A673 (cell line): Measurements from ENCODE around the gene SPACA7. TPM values are rescaled to one million over a fixed set of nuclear protein-coding genes. Genes with fewer than 3 reads are reported as not detected.

ENCODE experiments used
- BruUV-seq: library from RNA; stranded (reverse); fragments of 400-500 nt; replicated peaks from 2 replicates; lab custom pipeline; 2021; lab: Mats Ljungman, UMichigan
- CTCF ChIA-PET: fragments of 300-600 bp; sonication (Branson Sonifier 250); formaldehyde crosslinking; loops from one replicate; lab custom pipeline; 2022; ENCODE audit warnings: antibody characterized with exemption; lab: Charles Lee
- POLR2A ChIA-PET: fragments of 300-600 bp; sonication (Branson Sonifier 250); formaldehyde crosslinking; loops from one replicate; lab custom pipeline; 2022; ENCODE audit warnings: antibody characterized with exemption; ENCODE audit not compliant: low non-redundant PET; lab: Charles Lee
- DNase-seq: peaks from one replicate; pipeline ENCODE4 v3.0.0-alpha.2; 2015; ENCODE audit warnings: low spot score
- H3K27ac ChIP-seq: fragments of 200-600 bp; sonication (generic); 2 replicates; pipeline ENCODE4 v1.5.1; 2016; ENCODE audit warnings: mixed run types, low read depth, mild to moderate bottlenecking, mixed read lengths, antibody characterized with exemption, low read length; ENCODE audit not compliant: poor library complexity, severe bottlenecking
- H3K27me3 ChIP-seq: fragments of 200-600 bp; sonication (generic); replicated peaks from 2 replicates; pipeline ENCODE4 v1.6.1; 2017; ENCODE audit warnings: mixed run types, low read depth, mild to moderate bottlenecking, mixed read lengths, antibody characterized with exemption, low read length; ENCODE audit not compliant: insufficient read depth, poor library complexity
- H3K36me3 ChIP-seq: fragments of 200-600 bp; sonication (generic); 2 replicates; pipeline ENCODE4 v1.6.1; 2016; ENCODE audit warnings: mixed run types, mild to moderate bottlenecking, mixed read lengths, antibody characterized with exemption, low read length; ENCODE audit not compliant: insufficient read depth, poor library complexity, severe bottlenecking
- H3K4me1 ChIP-seq: fragments of 200-600 bp; sonication (generic); 2 replicates; pipeline ENCODE4 v1.6.1; 2017; ENCODE audit warnings: mixed run types, mild to moderate bottlenecking, mixed read lengths, antibody characterized with exemption, low read length; ENCODE audit not compliant: insufficient read depth, poor library complexity, severe bottlenecking
- H3K4me3 ChIP-seq: fragments of 200-600 bp; sonication (generic); 2 replicates; pipeline ENCODE4 v1.5.1; 2016; ENCODE audit warnings: low read depth, mixed run types, mild to moderate bottlenecking, mixed read lengths, low read length; ENCODE audit not compliant: poor library complexity, severe bottlenecking
- H3K9me3 ChIP-seq: fragments of 200-600 bp; sonication (generic); 2 replicates; pipeline ENCODE4 v1.6.1; 2016; ENCODE audit warnings: mixed run types, low read depth, mild to moderate bottlenecking, mixed read lengths, antibody characterized with exemption, low read length; ENCODE audit not compliant: poor library complexity, severe bottlenecking
- EZH2 ChIP-seq: fragments of 200-600 bp; sonication (generic); IDR thresholded peaks from 2 replicates; pipeline ENCODE4 v1.6.1; 2017; ENCODE audit warnings: borderline replicate concordance, low read depth, mild to moderate bottlenecking, mixed read lengths, antibody characterized with exemption, low read length; ENCODE audit not compliant: poor library complexity, severe bottlenecking
- intact Hi-C: fragments of 100-400 bp; cut with micrococcal nuclease; formaldehyde crosslinking; loops from one replicate; pipeline ENCODE4 v1.10.0; 2022; ENCODE audit not compliant: unreplicated experiment
- total RNA-seq: library from RNA; stranded (reverse); gene quantifications from 2 replicates; pipeline ENCODE4 v1.2.3, GENCODE V29; 2021
- TF ChIP-seq, protein P1 (sequence below): fragments of 300-800, 200-600 bp; sonication (generic); conservative IDR thresholded peaks from 2 replicates; pipeline ENCODE4 v1.5.1; 2017; ENCODE audit warnings: low read depth, mild to moderate bottlenecking, antibody characterized with exemption, low read length, moderate library complexity, mixed read lengths

SPACA7 gene
- total RNA-seq, 1 experiment from 2014 or later = not detected

DNA sequence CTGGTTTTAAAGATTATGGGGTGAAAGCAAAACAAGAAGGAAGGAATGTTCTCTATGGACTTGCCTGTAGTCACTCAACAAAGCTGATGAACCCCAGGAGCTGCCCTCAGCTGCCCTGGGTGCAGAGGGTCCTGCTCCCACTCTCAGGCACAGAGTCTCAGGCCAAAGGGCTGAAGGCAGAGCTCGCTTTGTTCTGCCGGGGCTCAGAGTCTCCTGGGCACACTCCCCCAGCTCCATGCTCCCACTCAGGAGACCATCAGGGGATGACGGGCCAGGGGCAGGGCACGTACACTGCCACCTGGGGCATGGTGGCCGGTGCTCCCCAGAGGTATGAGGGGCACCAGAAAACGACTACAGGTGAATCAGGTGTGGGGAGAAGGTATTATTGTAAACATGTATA lies 46.8 kb upstream of the SPACA7 start:
- ChIA-PET CTCF (no interaction called here), POLR2A (no interaction called here)
- peaks cover 69% of the 10 kb centered on the region for H3K27me3 ChIP-seq
- no peaks in the 10 kb centered on the region for H3K4me1 ChIP-seq
- no peak overlapping the region for H3K27ac ChIP-seq
- TF ChIP-seq EZH2 = no peak
- TF ChIP-seq, protein P1, sequence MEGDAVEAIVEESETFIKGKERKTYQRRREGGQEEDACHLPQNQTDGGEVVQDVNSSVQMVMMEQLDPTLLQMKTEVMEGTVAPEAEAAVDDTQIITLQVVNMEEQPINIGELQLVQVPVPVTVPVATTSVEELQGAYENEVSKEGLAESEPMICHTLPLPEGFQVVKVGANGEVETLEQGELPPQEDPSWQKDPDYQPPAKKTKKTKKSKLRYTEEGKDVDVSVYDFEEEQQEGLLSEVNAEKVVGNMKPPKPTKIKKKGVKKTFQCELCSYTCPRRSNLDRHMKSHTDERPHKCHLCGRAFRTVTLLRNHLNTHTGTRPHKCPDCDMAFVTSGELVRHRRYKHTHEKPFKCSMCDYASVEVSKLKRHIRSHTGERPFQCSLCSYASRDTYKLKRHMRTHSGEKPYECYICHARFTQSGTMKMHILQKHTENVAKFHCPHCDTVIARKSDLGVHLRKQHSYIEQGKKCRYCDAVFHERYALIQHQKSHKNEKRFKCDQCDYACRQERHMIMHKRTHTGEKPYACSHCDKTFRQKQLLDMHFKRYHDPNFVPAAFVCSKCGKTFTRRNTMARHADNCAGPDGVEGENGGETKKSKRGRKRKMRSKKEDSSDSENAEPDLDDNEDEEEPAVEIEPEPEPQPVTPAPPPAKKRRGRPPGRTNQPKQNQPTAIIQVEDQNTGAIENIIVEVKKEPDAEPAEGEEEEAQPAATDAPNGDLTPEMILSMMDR = no peak
- no TSS peak for BruUV-seq
- H3K4me3 ChIP-seq = no peak overlapping the region
- no peak for DNase-seq
- H3K36me3 ChIP-seq = no peaks in the 10 kb centered on the region
- intact Hi-C loops = no loop called here
- no peaks in the 10 kb centered on the region for H3K9me3 ChIP-seq

DNA sequence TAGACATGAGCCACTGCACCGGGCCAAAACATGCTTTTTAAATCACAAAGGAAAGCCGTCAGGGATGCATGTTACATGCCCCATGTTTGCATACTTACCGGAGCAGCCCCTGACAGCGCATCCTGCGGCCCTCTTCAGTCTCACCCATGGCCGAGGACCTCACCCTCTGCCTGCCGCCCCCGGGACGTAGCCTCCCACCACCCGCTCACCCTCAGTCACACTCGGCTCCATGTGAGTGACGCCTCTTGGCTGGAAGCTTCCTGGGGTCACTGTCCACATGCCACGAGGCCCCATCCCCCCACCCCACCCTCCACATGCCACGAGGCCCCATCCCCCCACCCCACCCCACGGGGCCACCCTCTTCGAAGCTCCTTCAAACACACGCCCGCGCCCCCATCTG lies 46.1 kb upstream of the SPACA7 start:
- no peak for DNase-seq
- BruUV-seq = no TSS peak
- H3K27ac ChIP-seq = no peak overlapping the region
- POLR2A ChIA-PET = no interaction called here
- TF ChIP-seq, protein P1 = no peak
- TF ChIP-seq EZH2 = no peak
- no peaks in the 10 kb centered on the region for H3K4me1 ChIP-seq
- peaks cover 62% of the 10 kb centered on the region for H3K27me3 ChIP-seq
- CTCF ChIA-PET = no interaction called here
- no peak overlapping the region for H3K4me3 ChIP-seq
- no peaks in the 10 kb centered on the region for H3K9me3 ChIP-seq
- no peaks in the 10 kb centered on the region for H3K36me3 ChIP-seq
- intact Hi-C loops = no loop called here

DNA sequence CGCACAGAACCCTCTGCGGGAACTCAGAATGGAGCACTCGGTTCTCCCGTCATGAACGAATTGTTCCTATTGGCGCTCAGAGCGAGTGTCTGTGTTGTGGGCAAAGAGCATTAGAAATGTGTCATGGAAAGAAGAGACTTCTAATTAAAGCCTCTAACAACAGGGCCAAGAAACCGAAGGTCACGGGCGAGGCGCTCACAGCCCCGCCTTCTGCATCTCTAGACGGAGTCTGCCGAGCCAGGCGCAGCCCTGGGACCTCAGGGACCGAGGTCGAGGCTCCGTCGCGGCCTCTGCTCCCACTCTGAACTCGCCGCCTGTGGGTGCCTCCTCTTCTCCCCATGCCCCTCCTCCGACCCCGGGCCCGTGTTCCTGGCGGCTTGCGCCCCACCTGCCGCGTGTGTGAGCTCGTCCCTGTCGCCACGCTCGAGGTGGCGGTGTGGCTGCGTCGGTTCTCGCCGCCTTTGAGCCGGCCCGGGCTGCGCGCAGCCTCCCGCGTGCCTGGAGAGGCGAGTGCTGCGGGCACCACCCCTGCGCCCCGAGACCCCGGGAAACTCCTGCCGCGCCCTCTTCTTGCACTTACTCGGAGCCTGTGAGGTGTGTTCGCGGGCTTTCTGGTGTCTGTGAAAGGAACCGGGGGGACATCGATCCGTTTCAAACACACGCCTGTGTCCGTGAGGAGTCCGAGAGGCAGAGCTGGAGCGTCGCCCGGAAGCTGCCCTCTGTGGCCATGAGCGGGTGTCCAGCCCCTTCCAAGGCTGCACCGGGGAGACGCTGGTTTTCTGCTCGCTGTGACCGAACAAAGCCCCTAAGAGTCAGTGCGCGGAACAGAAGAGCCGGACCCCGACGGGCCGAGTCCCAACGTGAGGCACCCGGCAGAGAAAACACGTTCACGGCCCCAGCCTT lies 45.4 kb upstream of the SPACA7 start:
- intact Hi-C loops = no loop called here

More for the DNA sequence above, 45.4 kb upstream of the SPACA7 start:
- TF ChIP-seq EZH2 = no peak
- TF ChIP-seq, protein P1 = no peak
- no peak for DNase-seq
- no peaks in the 10 kb centered on the region for H3K36me3 ChIP-seq
- no peak overlapping the region for H3K27ac ChIP-seq
- no peak overlapping the region for H3K4me3 ChIP-seq
- POLR2A ChIA-PET = no interaction called here
- H3K27me3 ChIP-seq = peaks cover 55% of the 10 kb centered on the region
- no peaks in the 10 kb centered on the region for H3K4me1 ChIP-seq
- H3K9me3 ChIP-seq = no peaks in the 10 kb centered on the region
- CTCF ChIA-PET = no interaction called here
- no TSS peak for BruUV-seq
